ENCODE results near the gene XIRP2. TPM values are rescaled to one million over a fixed set of nuclear protein-coding genes. Genes with fewer than 3 reads are reported as not detected.

The XIRP2 gene
- total RNA-seq, 4 donors from 2014 or later: 0.27 TPM; not detected in 3

GRCh38 chr2:167294776-167295140, 406.5 kb downstream of the XIRP2 start:
- no peak for DNase-seq
- Histone ChIP-seq H3K36me3 (no peaks in the 10 kb centered on the region), H3K9me3 (no peaks in the 10 kb centered on the region), H3K4me3 (peak overlapping the region in 3 of 4 donors; percentile 69 to 78 (median 74)), H3K4me1 (peaks cover 0 to 20% (median 2%) of the 10 kb centered on the region in 4 donors), H3K27me3 (peaks cover 30% of the 10 kb centered on the region), H3K27ac (peak overlapping the region in 3 of 4 donors; percentile 91 to 92 (median 91))
- TF ChIP-seq CTCF (IDR thresholded peaks at IDR 0.05) (no peak), POLR2AphosphoS5 (IDR thresholded peaks at IDR 0.05) (no peak), POLR2A (IDR thresholded peaks at IDR 0.05) (no peak), EP300 (IDR thresholded peaks at IDR 0.05; ENCODE audit: low read depth) (no peak)
- intact Hi-C loops (cut with DNase I; ENCODE audit: low total_unique reads): no loop called here
- WGBS, 2 donors (ENCODE audit: low coverage in 1 of 2): 19 to 20% methylated on average over 5 of the region's 5 CpGs
- in situ Hi-C loops (cut with MboI; ENCODE audit: low pct_ligation_motif_present in 1 of 4, low pct_unique_long_range_greater_than_20kb in 1 of 4, low sequenced_read_pairs in 3 of 4): loop anchor here in 1 of 4 donors (25.0 kb wide), 1 partner anchor 818 kb away; no protein-coding TSS in a partner anchor

- 89 to 92% methylated on average over 1 of the region's 1 CpG for WGBS, 2 donors (ENCODE audit: low coverage in 1 of 2)
- Histone ChIP-seq H3K4me1 (peaks cover 0 to 17% (median 2%) of the 10 kb centered on the region in 4 donors), H3K27me3 (peaks cover 30% of the 10 kb centered on the region), H3K4me3 (no peak overlapping the region), H3K36me3 (no peaks in the 10 kb centered on the region), H3K27ac (no peak overlapping the region), H3K9me3 (no peaks in the 10 kb centered on the region)
- in situ Hi-C loops (cut with MboI; ENCODE audit: low pct_ligation_motif_present in 1 of 4, low pct_unique_long_range_greater_than_20kb in 1 of 4, low sequenced_read_pairs in 3 of 4) (loop anchor here in 1 of 4 donors (25.0 kb wide), 1 partner anchor 815 kb away; no protein-coding TSS in a partner anchor), intact Hi-C loops (cut with DNase I; ENCODE audit: low total_unique reads) (no loop called here)
- no peak for TF ChIP-seq POLR2A (IDR thresholded peaks at IDR 0.05)
- TF ChIP-seq POLR2AphosphoS5 (IDR thresholded peaks at IDR 0.05): no peak
- no peak for TF ChIP-seq EP300 (IDR thresholded peaks at IDR 0.05; ENCODE audit: low read depth)
- no peak for TF ChIP-seq CTCF (IDR thresholded peaks at IDR 0.05)
- no peak for DNase-seq
These were observed 409.0 kb downstream of the XIRP2 start for GRCh38 chr2:167297292-167297691.

- 25 to 54% methylated on average over 1 of the region's 1 CpG for WGBS, 2 donors (ENCODE audit: low coverage in 1 of 2)
- DNase-seq: no peak
- H3K36me3 ChIP-seq: no peaks in the 10 kb centered on the region
These were observed 409.7 kb downstream of the XIRP2 start for GRCh38 chr2:167298017-167298416.

More at GRCh38 chr2:167298017-167298416, 409.7 kb downstream of the XIRP2 start:
- Histone ChIP-seq H3K27me3 (peaks cover 30% of the 10 kb centered on the region), H3K9me3 (no peaks in the 10 kb centered on the region), H3K4me3 (no peak overlapping the region), H3K27ac (no peak overlapping the region), H3K4me1 (peaks cover 0 to 17% (median 2%) of the 10 kb centered on the region in 4 donors)
- in situ Hi-C loops (cut with MboI; ENCODE audit: low pct_ligation_motif_present in 1 of 4, low pct_unique_long_range_greater_than_20kb in 1 of 4, low sequenced_read_pairs in 3 of 4): loop anchor here in 1 of 4 donors (25.0 kb wide), 1 partner anchor 814 kb away; no protein-coding TSS in a partner anchor
- TF ChIP-seq POLR2A (IDR thresholded peaks at IDR 0.05) (no peak), EP300 (IDR thresholded peaks at IDR 0.05; ENCODE audit: low read depth) (no peak), CTCF (IDR thresholded peaks at IDR 0.05) (no peak), POLR2AphosphoS5 (IDR thresholded peaks at IDR 0.05) (no peak)
- intact Hi-C loops (cut with DNase I; ENCODE audit: low total_unique reads): no loop called here

Measured in transverse colon (tissue), 4 donors.